ENCODE results near the gene ZNF774.
"Not testable (repeated sequence)": the region's sequence is repeated elsewhere in the genome, so short reads cannot be mapped to it uniquely, and the experiment has no call there.

The ZNF774 gene

DNA sequence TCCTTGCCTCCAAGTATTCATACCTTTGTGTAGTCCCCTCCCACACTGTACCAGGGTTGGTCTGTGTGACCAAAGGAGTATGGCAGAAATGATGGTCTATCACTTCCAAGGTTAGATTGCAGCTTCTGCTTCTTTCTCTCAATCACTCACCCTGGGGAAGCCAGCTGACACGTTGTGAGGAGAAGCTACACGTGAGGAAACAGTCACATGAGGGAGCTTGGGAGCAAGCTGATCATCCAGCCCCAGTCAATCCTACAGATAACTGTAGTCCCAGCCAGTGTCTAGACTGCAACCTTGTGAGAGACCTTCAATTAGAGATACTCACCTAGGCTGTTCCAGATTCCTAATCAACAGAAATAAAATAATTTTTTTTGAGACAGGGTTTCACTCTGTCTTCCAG, 6.2 kb upstream of the ZNF774 start:
- DNase-seq (ENCODE audit: low read depth in 2 of 2, low spot score in 1 of 2), result no peak

DNA sequence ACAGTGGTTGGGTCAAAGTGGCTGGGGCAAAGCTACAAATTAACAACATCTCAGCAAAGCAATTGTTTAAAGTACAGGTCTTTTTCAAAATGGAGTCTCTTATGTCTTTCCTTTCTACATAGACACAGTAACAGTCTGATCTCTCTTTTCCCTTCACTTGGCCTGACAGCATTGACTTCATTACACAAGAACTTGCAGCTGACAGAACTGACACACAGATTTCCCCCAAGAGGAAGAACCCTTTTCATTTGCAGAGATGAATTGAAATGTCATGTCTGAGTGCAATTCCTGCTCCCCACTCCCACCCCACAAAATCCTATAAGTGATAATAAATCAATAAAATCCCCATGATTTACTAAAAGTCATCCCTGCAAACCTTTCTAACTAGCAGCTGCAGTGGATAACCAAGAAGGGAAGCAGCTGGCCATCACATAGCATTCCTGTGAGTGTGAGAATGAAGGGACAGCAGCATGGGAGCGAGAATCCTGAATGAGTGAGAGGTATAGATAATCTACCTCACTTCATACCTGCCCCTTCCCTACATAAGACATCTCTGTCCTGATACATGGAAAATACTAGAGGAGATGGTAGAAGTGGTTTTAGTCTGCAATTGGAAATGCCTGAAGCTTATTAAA, 4.5 kb upstream of the ZNF774 start:
- not testable (repeated sequence) for DNase-seq (ENCODE audit: low read depth in 2 of 2, low spot score in 1 of 2)

DNA sequence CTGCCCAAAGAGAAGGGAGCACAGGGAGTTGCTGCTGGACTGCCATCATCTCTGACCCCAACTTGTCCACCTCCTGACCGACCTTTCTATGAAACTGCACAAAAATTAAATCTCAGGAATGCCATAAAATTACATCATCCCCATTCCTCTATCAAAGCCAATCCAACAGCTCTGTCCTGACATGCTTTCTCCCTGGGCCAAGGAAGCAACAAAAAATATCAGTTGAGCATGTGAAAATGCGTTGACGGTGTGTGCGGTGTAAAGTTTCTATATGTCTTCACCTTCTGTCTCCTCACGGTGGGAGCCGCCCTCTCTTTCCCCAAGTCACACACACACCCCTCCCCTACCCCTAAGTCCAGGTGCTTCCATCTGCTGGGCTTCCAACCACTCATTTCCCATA, 3.6 kb upstream of the ZNF774 start:
- no peak for DNase-seq (ENCODE audit: low read depth in 2 of 2, low spot score in 1 of 2)

DNA sequence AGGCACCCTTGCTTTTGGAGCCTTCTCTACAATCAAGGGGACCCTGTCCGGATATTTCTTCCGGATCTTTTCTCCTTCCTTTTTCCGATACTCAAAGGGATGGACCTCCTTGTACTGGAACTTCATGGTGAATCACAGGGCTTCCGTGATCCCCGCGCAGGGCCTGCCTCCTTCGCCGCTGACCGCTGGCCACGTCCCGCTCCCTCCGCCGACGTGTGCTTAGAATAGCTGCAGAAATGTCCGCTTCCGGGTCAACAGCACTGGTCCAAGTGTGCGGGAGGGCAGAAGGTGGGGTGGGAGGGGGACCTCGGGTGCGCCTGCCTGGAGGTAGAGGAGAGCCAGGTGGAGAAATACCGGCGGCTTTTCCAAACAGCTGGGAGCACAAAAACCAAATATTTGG, 3.0 kb upstream of the ZNF774 start:
- DNase-seq (ENCODE audit: low read depth in 2 of 2, low spot score in 1 of 2), result no peak

DNA sequence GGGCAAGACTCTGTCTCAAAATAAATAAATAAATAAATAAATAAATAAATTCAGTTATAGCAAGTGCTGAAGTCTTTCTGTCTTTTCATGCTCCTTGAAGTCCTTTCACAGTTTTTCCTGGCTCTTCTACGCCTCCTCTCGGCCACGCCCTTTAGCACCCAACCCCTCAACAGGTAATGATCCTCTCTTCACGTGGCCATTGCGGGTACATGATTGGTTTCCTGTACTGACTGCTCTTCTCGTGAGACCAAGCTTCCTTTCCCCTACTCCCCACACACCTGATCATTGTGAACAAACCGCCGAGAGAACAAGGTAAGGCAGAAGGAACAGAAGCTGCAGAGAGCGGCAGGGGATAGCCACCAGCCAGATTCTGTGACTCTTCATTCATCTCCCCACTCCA, 2.3 kb upstream of the ZNF774 start:
- DNase-seq (ENCODE audit: low read depth in 2 of 2, low spot score in 1 of 2), result no peak

DNA sequence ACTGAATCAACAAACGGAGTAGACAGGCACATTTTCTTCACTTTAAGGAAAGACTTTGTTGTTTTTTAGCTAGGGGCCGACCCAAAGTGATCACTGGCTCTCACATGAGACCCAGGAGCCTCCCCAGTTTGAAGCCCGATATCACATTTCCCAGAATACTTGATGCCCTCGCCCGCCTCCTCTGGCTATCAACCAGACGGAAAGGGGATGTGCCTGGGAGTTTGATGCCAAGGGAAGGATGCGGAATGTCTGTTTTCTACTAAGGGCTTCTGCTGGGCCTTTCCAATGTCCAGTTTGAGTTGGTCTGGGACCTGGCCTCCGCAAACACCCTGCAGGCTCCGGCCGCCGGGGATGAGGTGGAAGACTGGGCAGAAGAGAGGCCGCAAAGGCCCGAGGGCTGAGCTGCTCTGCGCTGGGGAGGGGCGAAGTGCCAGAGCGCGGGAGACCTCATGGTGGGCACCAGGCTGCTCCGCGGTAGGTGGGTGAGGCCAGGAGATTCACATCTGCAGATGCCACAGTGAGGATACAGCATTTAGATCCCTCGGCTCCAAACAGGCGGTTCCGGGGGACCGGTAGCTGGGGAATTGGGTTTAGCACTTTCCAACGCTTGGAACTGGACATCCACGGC, 491 bp upstream of the ZNF774 start:
- no peak for DNase-seq (ENCODE audit: low read depth in 2 of 2, low spot score in 1 of 2)

DNA sequence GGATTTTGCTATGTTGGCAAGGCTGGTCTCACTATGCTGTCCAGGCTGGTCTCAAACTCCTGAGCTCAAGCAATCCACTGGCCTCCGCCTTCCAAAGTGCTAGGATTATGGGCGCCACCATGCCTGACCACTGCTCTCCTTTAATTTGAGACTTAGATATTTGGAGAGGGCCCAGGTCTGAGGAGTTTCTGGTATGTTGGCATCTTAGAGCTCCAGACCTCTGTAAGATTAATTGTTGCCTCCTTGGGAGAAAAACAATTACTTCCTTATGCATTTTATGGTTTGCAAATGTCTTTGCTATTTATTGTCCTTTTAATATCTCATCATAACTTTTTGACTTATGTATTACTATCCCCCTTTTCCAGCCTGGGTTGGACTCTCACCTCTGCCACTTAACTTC, 2.9 kb downstream of the ZNF774 start:
- DNase-seq (ENCODE audit: low read depth in 2 of 2, low spot score in 1 of 2), result no peak

DNA sequence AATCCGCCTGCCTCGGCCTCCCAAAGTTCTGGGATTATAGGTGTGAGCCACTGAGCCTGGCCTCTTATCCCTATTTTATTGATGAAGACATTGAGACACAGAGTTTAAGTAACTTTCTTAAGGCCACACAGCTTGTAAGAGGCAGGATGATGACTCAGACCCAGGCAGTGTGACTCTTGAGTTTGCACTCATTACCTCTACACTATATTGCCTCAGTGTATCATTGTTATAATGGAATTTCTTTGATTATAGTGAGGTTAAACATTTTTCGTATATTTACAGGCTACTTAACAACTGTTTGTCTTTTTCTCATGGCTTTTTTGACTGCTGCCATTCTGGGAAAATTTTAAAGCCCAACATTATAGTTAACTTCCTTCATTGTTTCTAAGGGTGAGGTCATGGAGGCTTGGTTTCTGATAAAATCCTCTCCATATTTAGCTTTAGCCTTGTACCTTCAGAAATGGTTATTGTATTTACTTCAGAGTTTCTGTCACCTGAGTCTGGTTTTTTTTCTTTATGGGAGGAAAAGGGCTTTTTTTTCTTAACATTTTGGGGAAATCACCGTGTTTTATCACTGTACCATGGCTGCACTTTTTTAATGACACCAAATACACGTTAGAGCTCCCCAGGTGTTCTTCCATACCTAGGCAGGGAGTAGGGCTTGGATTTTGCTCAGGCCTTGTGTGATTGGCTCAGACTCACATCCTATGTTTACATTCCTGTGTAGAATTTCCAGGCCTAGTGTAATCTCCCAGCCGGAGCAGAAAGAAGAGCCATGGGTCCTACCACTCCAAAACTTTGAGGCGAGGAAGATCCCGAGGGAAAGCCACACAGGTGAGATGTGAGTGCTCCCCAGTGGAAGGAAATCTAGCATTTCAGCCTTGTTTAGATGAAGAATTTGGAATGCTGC, 6.3 kb downstream of the ZNF774 start:
- no peak for DNase-seq (ENCODE audit: low read depth in 2 of 2, low spot score in 1 of 2)

DNA sequence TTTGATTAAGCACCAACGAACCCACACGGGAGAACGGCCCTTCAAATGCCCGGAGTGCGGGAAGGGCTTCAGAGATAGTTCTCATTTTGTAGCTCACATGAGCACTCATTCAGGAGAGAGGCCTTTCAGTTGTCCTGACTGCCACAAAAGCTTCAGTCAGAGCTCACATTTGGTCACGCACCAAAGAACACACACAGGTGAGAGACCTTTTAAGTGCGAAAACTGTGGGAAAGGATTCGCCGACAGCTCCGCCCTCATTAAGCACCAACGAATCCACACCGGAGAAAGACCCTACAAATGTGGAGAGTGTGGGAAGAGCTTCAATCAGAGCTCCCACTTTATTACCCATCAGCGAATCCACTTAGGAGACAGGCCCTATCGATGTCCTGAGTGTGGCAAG, 8.7 kb downstream of the ZNF774 start:
- no peak for DNase-seq (ENCODE audit: low read depth in 2 of 2, low spot score in 1 of 2)

DNA sequence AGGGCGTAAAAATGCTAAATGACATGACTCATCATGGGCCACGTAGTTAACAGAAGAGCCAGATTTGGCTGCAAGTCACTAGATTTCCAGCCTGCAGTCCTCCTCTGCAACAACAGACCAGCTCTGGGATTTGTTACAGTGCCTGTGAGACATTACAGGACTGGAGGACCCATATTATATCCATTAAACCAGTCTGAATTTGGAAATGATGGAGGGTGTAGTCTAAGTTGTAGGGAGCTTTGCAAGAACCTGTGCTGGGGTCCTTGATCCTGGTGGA, 10.8 kb downstream of the ZNF774 start:
- DNase-seq (ENCODE audit: low read depth in 2 of 2, low spot score in 1 of 2), result no peak

DNA sequence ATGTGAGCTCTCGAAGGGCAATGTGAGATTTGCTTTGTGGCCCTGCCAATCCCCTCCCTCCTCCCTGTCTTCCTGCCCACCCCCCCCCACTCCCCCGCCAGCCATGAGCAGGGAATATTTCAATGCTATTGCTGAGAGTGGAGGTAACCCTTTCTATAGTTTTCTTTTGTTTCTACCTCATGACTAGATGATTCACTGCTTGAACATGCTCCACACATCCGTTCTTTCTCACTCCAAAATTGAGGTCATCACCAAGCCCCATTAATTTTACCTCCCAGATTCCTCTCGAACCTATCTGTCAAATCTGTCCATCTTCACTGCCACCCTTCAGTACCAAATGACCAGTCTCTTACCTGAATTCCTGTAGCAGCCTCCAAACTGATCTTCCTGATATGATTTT, 12.2 kb downstream of the ZNF774 start:
- no peak for DNase-seq (ENCODE audit: low read depth in 2 of 2, low spot score in 1 of 2)

DNA sequence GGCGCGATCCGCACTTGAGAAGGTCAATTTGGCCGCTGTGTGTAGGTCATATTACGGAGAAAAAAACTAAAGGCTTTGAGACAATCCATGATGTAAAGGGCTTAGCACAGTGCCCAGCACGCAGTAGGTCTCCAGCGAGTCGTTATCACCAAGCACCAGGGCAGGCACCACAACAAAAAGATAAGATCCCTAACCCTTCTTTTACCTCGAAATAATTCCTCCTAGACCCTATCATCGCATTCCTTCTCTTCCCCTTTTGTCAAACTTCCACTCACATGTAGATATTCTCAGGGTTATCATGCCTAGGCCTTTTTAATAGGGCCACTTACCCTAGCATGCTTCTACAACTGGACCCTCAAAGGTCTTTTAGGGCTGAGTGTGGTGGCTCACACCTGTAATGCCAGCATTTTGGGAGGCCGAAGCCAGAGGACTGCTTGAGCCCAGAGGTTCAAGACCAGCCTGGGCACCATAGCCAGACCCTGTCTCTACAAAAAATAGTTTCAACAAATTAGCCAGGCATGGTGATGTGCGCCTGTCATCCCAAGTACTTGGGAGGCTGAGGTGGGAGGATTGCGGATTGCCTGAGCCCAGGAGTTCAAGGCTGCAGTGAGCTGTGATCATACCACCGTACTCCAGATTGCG, 13.5 kb downstream of the ZNF774 start:
- DNase-seq (ENCODE audit: low read depth in 2 of 2, low spot score in 1 of 2), result no peak

DNA sequence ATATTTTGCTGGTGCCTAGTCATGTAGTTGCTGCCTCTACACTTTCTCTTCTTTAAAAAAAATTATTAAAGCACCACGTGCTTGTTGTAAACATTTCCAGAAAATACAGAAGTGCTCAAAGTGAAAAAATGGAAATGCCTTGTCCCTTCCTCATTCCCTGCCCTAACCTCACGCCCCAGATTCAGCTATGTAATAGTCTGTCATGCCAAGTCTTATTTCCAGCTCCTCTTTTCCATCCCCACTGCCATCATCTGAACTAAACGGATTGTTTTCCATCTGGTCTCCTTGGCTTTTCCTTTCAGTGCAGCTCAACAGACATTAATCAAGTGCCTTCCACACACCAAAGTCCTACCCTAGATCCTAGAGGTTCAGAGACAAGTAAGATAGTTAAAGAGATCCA, 15.5 kb downstream of the ZNF774 start:
- DNase-seq (ENCODE audit: low read depth in 2 of 2, low spot score in 1 of 2), result no peak

DNA sequence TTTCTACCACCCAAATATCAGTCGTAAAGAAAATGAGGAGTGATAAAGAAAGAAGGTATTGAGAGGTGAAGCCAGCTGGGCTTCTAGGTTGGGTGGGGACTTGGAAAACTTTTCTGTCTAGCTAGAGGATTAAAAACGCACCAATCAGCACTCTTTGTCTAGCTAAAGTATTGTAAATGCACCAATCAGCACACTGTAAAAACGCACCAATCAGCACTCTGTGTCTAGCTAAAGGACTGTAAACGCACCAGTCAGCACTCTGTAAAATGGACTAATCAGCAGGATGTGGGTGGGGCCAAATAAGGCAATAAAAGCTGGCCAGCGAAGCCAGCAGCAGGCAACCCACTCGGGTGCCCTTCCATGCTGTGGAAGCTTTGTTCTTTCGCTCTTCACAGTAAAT, 23.0 kb downstream of the ZNF774 start:
- DNase-seq (ENCODE audit: low read depth in 2 of 2, low spot score in 1 of 2), result no peak

DNA sequence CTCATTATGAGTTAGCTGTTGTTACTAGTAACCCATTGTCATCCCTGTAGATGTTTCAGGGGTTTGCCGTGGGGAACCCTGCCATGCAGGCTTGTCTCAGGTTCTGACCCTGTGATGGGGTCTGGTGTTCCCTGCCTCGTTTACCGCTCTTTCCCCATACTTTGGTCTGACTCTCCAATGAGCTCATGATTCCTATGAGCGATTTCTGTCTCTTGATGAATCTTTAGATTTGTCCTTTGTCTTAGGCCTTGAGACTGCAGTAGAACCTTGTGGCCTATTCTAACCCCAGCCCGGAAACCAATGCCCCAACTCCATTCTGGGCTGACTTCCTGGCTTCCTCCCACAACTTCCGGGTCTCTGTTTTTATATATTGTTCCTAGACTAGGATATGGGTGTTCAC, 24.7 kb downstream of the ZNF774 start:
- DNase-seq (ENCODE audit: low read depth in 2 of 2, low spot score in 1 of 2), result no peak

DNA sequence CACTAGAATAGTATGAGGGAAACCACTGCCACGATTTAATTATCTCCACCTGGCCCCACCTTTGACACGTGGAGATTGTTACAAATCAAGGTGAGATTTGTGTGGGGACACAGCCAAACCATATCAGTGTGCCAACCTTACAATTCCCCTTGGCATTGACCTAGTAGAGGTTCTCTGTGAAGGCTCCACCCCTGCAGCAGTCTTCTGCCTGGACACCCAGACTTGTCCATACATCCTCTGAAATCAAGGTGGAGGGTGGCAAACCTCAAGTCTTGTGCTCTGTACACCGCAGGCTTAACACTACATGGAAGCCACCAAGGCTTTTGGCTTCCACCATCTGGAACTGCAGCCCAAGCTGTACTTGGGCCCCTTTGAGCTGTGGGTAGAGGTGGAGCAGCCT, 27.2 kb downstream of the ZNF774 start:
- no peak for DNase-seq (ENCODE audit: low read depth in 2 of 2, low spot score in 1 of 2)

DNA sequence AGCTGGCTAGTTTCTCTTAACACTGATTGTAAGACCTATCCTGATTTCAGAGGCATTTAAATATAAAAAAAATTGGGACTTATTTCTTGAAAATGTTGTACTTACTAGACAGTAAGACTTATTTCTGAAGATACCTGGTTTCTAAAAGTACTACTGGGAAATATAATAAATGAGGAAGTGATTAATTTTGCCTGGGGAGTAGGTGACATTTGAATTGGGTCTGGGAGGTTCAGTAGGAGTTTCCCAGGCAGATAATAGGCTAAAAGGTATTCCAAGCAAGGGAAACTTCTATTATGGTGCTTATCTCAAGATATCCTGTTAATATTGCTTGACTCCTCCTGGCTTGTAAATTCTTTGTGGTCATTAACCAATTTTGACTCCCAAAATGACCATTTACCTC, 29.4 kb downstream of the ZNF774 start:
- no peak for DNase-seq (ENCODE audit: low read depth in 2 of 2, low spot score in 1 of 2)

DNA sequence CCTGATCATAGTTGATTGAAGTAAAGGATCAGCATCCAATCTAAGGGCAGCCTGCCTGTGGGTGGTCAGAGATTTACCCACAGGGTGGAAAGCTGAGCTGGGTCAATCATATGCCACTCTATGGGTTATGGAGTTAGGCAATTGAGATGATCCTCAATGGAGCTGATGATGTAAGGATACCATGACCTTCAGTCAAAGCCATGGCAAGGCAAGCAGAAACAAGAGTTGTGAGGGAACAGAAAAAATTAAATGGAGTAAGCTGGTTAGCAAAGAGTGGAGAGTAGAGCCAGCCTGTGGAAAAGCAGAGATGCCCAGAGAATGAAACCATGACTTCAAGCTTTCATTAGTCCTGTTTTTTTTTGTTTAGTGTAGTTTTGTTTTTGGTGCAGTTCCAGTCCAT, 30.2 kb downstream of the ZNF774 start:
- DNase-seq (ENCODE audit: low read depth in 2 of 2, low spot score in 1 of 2), result no peak

DNA sequence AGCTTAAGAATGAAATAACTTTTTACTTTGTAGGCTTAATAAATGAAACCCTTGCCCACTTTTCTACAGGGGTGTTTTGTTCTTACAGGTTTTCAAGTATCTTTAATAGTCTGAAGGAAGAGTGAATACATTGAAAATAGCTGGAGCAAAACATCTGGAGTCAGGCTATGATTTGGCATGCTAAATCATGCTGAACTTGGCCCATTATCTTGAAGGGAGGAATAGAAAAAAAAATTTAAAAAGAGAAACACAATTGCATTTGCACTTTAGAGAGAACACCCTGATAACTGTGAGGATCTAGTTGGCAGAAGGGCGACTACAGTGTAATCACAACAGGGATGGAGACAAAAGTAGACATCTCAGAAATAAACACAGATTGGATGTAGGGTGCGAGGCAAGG, 34.1 kb downstream of the ZNF774 start:
- DNase-seq (ENCODE audit: low read depth in 2 of 2, low spot score in 1 of 2), result no peak

DNA sequence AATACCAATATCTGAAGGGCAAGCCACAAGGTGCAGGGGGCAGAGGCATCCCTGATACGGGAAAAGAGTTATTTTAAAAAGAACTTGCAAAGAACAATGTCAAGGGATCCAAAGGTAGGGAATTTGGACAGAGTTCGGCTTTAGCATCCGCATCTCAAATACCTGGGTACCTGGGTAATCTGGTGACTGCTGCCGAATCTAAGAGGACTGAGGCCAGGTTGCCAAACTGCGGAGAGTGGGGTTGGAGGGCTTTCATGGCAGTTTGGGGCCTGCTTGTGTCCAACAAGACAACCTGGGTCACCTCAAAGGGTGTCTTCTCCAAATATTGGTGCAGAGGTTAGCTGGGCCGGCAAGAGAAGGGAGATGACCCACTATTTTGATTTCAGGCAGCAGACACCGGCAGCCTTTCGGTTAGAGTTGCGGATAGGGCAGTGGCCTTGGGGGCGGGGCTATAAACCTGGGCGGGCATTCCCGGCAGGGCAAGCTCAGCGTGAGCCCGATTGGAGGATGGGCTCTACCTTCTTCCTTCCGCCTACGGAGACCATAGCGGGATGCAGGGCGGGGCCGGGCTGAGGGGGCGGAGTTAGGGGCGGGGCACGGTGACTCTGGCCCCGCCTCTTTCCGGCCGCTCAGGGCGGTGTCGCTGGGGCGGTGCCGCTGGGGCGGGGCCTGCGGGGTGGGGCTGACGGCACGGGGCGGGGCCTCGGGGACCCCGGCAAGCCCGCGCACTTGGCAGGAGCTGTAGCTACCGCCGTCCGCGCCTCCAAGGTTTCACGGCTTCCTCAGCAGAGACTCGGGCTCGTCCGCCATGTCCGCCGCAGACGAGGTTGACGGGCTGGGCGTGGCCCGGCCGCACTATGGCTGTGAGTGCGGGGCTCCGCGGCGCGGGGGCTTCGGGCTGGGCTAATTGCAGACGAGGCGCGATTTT, 35.7 kb downstream of the ZNF774 start, which contains the start of gene IQGAP1:
TSS of gene IQGAP1 (plus strand) at position 709 of the 928 bp plus-strand sequence. CDS start at position 809, 100 bp downstream.
- peak; percentile 91 to 92 for DNase-seq (ENCODE audit: low read depth in 2 of 2, low spot score in 1 of 2)

All from stimulated activated CD8-positive, alpha-beta memory T cell treated with anti-CD3 and anti-CD28 coated beads, Interleukin-4, amount 100 ng/mL, for 1 hour (primary cell).